ENCODE results near the gene TERT.

DNA sequence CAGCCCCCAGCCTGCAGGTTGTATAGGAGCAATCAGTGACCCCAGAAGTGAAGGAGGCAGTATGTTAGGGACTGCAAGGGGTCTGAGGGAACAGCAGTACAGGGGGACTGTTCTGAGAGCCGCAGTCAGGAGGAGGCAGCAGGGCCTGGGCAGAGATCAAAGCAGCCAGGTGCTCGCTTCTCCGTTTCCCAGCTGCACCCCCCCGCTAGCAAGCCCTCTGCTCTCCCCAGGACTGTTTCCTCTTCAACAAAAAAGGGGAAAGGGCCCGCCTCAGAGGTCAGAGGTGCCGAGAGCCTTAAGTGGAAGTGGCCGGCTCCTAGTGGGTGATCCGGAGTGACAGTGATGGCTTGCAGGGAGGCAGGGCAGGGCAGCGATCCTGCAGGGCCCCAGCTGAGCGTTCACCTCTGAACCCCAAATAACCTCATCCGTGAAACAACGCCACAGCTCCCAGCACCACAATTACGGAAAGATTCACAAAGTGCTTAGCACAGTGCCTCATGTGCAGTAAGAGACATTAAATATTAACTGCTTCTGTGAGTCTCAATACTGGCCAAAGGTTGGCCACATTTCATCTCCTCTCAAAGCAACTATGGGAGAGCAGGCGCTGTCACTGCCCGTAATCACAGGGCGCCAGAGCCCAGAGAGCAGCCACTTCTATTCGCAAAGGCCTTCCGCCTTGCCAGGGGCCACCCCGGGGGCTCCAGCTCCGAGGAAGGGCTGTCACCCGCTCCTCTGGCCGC is 42.1 kb upstream of the TERT start:
- TF ChIP-seq RARB (CRISPR knock-in tag; IDR thresholded peaks at IDR 0.05) (no peak), ESRRG (CRISPR knock-in tag; IDR thresholded peaks at IDR 0.05) (no peak), CSDC2 (CRISPR knock-in tag; IDR thresholded peaks at IDR 0.05) (no peak), CREB5 (CRISPR knock-in tag; IDR thresholded peaks at IDR 0.05; ENCODE audit: low read depth) (no peak), TOX (CRISPR knock-in tag; IDR thresholded peaks at IDR 0.05; ENCODE audit: borderline replicate concordance) (no peak), ARNTL (CRISPR knock-in tag; IDR thresholded peaks at IDR 0.05; ENCODE audit: borderline replicate concordance, low read depth) (no peak), ZFP3 (CRISPR knock-in tag; IDR thresholded peaks at IDR 0.05) (no peak), PATZ1 (CRISPR knock-in tag; IDR thresholded peaks at IDR 0.05; ENCODE audit: borderline replicate concordance) (no peak), TCF4 (CRISPR knock-in tag; IDR thresholded peaks at IDR 0.05; ENCODE audit: borderline replicate concordance) (no peak), TSHZ2 (CRISPR knock-in tag; IDR thresholded peaks at IDR 0.05) (no peak), BACH2 (CRISPR knock-in tag; IDR thresholded peaks at IDR 0.05; ENCODE audit: borderline replicate concordance) (no peak)

Measured in SK-N-SH treated with all-trans-retinoic acid at 6 μM for 48 hours (cell line).